ENCODE results near the gene MAD1L1.

The MAD1L1 gene

DNA sequence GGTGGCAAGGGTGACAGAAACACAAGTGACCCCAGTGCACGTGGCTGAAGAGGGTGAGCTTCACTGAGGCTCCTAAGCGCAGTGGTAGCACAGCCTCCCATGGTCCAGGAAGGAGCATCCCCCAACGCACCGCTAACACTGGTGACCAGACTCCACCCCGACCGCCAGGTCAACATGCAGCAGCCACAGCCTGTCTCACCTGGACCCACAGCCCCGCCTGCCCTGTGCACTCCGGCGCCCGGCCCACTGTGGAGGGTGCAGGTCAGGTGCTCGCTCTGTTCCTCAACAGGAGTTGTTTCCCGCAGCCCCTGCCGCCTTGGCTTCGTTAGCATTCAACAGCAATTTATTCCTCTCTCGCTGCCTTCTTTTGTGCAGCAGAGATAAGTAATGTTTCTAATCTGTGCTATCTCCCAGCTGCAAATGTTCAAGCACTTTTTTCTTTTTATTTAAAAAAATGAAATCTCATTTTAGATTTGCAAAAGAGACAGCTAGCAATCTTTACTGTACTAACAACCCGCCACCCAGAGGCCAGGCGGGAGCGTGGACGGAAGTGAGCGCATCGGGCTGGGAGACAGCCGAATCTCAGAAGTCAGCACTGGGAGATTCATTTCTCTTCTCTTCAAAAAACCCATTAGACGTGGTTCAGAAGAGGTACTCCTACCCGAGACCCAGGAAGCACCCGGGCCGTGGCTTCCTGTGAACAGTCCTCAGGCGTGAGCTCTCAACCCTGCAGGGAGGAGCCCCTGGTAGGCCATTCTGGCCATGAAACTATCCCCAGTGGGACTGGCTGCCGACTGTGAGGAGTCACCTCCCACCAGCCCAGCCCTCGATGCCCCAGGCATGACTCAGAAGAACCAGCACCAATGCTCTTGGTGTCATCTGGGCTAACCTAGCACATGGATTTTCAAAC is 133.4 kb downstream of the MAD1L1 start:
- peak; percentile 27 for DNase-seq

DNA sequence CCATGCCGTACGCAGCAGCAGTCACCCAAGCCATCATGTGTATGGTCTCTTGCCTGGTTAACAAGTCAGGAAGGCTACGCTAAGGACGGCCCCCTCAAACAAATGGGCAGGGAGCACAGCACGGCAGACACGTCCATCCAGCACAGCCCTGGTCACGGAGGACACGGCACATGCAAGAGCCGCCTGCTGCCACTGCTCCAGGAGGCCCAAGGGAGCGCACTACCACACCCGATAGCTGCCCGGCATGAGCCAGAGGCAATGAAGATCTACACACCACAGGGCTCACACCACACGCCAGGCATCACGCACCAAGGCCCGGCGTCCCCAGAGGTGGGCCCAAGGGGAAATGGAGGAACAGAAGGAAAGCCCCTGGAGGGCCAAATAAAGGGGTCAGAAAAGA is 134.2 kb downstream of the MAD1L1 start:
- DNase-seq: no peak

DNA sequence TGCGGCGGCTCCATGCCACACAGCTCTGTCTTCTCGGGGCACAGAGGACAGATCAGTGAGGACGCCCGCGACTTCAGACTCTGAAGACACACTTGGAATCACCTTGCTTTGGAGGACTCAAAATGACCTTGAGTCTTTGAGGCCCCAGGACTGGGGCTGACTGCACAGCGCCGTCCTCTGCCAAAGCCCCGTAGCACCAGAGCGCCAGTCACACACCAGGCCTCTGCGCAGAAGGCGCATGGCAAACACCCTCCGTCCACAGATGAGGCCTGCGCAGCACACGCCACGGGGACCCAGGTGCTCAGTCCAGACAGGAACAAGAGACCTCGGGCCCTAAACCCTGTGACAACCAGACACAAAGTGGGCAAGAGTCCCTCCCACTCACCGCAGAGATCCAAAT is 134.7 kb downstream of the MAD1L1 start:
- DNase-seq: no peak

DNA sequence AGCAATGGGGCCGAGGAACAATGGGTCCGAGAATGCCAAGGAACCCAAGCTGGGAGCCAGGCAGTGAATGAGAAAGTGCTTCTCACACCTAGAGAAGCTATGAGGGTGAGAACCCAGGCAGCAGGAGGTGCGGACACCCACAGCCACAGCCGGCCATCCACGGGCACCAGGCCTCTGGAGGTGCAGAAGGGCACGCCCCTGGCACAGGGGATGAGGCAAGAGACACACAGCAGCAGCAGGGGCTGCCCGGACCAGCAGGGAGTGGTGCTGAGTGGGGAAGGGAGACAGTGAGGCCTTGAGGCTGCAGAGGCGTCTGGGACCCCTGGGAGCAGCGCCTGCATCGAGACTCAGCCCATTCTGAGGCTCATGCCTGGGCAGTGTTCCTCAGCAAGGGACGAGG is 135.3 kb downstream of the MAD1L1 start:
- DNase-seq: no peak

DNA sequence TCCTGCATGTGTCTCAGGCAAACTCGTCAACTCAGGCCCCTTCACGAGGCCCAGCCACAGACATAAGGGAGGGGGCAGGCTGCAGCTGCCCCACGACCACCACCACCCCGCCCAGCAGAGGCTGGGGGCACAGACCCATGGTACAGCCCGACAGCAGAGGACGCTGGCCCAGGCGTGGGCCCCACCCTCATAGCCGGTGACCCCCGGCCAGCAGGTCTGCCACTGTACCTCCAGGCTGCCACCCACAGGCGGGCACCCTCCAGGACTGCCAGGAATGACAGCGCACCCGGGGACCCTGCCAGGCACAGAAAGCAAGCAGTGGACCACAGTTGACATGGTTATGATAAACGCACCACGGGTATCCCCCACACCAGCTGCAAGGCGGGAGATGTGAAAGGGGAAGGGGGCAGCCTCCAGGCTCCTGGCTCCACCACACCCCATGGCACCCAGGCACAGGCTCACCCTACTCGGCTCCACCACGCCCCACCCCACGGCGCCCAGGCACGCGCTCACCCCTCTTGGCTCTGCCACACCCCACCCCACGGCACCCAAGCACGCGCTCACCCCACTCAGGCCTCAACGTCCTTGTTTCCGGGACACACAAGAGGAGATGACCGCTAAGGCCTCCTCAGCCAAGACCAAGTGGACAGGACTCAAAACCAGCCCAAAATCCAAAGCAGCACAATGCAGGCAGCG is 135.9 kb downstream of the MAD1L1 start:
- no peak for DNase-seq

DNA sequence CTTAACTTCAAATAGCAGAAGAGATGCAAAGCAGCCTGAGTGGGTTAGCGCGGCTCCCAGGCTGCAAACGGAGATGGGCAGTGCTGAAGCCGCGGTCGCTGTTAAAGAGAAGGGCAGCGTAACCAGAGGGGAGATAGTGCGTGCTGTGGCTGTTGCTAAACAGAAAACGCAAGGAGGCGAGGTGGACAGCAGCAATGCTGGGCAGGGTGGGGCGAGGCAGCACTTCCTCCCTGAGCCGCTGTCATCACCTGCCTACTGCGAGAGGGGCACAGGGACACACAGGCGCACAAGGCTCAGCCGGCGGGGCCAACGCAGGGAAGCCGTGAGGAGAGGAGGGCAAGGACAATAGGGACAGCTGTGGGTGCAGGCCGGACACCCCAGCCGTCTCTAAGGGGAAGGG is 137.3 kb downstream of the MAD1L1 start:
- DNase-seq: no peak

DNA sequence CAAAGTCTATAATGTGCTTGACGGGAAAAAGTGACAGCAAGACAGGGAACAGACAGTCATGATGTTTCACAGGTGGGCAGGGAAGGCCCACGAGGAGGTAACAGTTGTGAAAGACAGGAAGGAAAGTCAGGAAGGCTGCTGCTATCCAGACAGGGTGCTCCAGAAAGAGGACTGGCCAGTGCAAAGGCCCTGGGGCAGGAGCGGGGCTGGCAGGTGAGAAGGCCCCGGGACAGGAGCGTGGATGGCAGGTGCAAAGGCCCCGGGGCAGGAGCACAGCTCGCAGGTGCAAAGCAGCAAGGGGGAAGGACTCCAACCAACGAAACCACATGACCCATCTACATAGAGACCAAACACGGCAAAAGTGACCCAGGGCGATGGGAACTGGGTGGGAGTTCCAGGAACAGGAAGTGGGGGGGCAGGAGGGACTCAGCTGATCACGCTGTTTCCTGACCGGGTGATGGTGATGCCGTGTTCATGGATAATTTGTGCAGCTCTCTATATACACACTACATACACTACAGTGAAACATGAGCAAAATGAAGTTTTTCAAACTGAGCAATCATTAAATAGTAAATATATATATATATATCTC is 138.2 kb downstream of the MAD1L1 start:
- no peak for DNase-seq

DNA sequence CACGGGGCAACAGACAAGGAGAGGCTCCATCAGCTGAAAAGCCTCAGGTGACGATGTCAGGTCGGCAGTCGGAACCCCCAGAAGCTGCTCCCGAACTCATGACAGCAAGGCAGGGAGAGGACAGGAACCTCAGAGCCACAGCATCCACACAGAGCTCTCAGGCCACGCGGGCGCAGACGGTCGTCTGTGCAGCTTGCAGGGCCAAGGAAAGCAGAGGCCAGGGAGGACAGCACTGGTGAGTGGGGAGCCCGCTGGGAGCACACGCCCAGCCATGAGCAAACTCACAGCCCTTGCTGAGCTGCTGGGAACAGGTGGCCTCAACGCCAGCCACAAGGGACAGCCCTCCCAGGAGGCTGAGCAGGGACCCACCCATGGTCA is 138.9 kb downstream of the MAD1L1 start:
- DNase-seq: no peak

DNA sequence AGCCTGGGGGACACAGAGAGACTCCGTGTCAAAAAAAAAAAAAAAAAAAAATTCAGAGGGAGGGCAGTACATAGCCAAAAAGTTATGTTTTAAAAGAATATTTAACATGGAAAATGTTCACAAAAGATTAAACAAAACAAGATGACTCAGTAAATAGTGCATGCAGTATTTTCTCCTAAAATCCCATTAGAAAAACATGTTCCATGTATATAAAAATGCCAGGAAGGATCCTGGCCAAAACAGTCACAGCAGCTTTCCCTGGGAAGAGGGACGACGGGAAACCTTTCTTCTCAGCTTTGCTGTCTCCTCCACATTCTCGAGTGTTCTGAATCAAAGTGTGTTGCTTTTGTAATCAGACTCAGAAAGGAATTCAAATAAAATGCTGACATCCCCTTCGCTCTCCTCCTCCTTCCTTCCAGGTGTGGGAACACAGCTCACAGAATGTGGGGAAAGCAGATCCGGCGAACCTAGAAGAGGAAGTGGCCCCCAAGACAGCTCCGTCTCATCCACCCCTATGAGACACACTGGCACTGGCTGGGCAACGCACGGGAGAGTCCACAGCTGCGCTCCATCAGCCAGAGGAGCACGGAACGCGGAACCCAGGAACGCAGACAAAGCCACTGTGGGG is 139.4 kb downstream of the MAD1L1 start:
- no peak for DNase-seq

DNA sequence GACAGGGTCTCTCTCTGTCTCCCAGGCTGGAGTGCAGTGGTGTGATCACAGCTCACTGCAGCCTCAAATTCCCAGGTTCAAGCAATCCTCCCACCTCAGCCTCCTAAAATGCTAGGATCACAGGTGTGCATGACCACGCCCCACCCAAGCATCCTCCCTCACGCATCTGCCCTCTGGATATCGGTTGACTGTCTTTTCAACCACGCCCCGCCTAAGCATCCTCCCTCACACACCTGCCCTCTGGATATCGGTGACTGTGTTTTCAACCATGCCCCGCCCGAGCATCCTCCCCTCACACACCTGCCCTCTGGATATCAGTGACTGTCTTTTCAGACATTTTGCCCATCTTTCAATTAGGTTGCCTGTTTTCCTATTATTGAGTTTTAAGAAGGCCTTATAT is 140.5 kb downstream of the MAD1L1 start:
- DNase-seq: no peak

DNA sequence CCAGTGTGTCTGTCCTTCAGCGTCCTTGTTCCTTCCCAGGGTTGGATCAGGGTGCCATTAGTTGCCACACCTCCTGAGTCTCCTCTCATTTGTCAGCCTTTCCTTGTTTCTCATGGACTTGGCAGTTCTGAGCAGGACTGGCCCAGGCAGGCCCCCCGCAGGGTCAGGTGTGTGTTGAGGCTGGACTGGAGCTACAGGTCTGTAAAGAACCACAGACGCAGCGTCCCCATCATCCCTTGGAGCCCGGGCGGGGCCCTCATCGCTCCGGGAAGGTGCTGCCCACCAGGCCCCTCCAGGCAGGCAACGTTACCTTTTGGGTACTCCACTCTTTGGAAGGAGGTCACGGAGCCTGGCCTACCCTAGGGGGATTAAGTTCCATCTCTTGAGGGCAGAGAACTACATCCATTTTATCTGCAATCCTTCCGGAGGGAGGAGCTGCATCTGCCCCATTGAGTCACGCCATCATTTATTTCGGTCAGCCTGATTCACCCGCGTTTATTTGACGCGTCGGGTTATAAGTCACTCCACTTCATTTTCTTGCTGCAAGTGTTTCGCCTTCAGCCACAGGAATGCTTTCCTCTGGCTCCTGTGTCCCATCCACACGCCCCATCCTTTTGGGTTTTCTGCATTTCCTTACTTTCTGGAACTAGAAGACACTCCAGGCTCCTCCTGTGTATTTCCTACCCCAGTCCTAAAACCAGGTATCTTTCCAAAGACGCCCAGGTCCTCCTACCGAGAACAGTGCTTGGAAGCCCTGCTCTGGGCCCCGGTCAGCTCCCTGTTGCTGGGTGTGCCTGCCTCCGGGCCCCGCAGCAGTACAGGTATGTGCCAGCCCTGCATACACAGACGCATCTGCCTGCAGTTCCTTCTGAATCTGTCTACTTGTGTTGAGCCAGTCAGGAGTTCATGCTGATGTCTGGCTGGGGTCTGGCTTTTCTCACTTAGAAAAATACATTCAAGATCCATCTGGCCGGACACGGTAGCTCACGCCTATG is 141.9 kb downstream of the MAD1L1 start:
- no peak for DNase-seq

DNA sequence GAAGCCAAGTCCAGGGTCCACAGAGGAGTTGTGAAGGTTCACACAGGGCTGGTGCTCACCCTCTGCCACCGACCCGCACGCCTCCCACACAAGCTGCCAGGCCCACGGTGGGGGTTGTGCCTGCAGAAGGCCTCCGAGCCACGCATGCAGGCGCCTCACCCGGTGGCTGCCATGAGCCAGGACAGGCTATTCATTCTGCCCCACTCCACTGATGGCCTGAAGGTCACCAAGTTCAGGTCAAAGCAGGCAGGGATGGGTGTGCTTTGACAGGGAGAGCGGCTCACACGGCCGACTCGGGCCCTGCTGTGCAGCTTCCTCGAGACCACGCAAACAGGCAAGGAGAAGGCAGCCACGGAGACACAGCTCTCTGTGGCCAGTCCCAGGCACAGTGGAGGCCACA is 143.9 kb downstream of the MAD1L1 start:
- no peak for DNase-seq

DNA sequence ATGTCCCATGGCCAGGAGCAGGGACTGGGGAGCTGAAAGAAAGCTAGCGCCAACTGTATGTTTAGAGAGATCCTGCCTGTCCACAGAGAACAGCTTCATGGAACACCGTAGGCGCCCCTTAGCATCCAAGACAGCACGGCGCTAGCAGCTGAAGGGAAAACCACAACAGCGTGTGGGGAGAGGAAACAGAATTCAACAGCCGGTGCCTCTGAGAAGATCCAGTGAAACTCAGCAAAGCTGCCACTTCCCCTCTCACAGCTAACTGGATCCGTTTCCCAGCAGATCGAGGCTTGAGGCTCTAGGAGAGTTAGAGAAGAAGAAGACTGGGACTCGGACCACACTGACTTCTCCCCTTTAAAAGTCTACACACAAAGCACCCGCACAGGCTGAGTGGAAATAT is 145.0 kb downstream of the MAD1L1 start:
- DNase-seq: no peak

DNA sequence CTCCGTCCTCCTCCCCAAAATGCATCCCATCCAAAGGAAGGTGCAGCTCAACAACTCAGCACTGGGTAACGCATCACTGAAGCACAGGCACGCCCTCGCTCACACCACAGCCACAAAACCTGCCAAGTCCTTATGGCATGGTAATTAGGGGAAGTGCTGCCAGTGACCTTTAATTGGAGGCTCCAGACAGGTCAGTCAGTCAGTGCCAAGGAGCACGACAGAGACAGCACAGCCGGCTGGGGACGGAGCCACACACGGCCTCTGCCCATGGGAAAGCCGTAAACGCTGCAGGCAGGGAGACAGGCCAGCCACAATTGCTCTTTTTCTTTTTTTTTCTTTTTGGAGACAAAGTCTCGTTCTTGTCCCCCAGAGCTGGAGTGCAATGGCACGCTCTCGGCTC is 146.5 kb downstream of the MAD1L1 start:
- DNase-seq: no peak

DNA sequence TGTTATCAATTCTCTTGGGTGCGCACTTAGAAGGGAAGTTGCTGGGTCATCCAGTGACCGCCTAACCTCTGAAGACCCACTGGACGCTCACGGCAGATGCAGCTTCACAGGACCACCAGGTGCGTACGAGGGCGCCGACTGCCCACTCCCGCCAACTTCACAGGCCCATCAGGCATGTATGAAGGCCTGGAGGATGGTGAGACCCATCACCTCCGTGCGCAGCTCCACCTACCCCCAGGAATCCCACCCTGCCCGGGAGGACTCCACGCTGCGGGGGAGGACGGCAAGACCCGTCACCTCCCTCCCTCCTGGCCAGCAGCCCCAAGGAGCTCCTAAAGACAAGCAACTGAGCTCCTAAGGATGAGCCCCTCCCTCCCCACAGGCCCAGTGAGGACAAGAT is 146.9 kb downstream of the MAD1L1 start:
- no peak for DNase-seq

DNA sequence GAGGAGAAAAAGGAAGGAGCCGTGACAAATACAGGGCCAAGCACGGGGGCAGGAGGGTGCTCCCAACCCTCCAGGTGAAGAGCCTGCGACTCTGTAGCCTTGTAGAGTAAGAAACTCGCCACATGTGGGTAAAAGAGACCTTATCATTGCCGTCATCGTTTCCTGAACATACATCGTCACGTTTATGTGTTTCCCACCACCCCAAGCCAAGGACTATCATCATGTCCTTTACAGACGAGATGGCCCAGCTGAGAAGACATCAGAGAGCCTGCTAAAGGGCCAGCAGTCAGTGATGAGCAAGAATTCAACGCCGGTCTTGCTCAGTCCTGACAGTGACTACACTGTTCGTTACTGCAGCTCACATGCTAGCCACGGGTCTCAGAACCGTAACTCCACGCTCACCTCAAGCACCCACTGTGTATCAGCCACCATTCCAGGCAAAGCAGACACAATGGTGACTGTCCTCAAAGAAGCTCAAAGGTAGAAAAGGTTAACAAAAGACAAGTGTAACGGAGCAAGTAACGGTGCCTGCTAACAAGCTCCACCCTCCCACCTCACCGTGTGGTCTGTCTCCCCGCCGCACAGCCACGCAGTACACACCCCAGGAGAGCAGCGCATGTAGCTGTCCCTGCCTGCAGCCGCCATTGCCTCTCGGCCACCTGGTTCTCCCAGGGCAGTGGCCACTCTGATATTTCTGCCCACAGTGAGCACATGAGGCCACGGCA is 147.8 kb downstream of the MAD1L1 start:
- DNase-seq: no peak

DNA sequence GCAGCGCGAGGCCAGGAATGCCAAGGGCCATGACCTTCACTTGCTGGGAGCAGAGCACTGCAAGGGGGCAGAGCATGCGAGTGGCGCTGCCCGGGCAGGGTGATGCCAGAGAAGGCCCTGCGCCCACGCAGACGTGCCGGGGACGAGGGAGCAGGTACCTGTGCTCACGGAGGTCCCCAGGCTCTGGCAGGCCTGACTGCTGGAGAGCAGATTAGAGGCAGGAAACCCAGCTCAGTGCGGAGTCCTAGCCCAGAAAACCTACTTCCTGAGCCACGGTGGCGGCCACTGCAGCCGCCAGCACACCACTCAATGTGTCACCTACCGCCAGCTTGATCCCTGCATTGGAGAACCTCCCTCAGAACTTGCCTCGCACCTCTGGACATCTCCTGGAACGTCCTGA is 148.4 kb downstream of the MAD1L1 start:
- DNase-seq: no peak

DNA sequence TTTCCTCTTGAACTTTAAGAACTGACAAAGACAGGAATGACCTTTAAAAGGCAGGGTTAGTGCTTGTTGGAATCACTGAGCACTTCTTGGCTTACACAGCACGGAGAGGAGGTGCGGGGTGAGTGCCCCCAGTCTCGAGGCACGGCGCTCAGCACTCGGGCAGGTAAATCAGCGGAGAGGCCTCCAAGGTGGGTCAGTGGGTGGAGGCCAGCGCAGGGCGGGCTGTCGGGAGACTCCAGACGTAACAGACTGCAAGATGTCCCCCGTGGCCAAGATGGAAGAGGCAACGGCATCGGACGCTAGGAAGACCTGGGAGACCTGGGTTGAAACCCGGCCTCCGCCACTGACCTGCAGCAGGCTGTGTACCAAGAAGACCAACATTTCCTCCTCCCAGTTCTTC is 149.4 kb downstream of the MAD1L1 start:
- DNase-seq: no peak

DNA sequence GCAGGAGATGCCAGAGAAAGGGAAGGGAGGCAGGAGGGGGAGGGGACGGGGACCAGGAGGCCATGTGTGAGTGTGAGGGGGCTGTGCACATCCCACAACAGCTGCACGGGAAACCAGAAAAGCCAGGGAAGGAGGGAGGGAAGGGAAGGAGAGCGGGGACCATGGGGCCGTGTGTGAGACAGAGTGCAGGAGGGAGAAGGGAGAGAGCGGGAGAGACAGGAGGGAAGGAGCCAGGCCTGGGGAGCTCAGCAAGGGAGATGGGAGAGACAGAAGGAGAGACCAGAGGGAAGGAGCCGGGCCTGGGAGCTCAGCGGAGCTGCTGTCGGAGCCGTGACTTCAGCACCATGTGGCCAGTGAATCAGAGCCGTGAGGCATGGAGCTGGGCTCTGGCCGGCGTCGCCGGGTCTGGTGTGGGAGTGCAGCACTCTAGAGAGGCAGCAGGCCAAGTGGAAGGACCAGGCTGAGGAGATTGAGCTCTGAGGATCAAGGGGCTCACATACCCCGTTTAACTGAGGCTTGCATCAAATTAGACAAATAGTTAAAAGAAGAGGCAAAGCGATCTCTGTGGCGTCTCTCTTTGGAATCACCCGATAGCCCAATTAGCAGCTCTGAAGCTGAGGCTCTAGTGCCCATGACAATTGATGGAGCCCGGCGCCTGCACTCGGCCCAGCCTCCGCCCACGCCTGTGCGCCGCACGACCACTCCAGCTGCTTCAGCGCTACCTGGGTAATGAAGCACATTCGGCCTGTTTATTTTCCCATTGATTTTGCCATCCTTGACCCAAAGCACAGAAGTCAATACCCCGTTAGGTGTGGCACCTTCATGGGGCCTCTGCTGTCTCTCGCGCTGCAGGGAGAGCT is 150.4 kb downstream of the MAD1L1 start:
- no peak for DNase-seq

DNA sequence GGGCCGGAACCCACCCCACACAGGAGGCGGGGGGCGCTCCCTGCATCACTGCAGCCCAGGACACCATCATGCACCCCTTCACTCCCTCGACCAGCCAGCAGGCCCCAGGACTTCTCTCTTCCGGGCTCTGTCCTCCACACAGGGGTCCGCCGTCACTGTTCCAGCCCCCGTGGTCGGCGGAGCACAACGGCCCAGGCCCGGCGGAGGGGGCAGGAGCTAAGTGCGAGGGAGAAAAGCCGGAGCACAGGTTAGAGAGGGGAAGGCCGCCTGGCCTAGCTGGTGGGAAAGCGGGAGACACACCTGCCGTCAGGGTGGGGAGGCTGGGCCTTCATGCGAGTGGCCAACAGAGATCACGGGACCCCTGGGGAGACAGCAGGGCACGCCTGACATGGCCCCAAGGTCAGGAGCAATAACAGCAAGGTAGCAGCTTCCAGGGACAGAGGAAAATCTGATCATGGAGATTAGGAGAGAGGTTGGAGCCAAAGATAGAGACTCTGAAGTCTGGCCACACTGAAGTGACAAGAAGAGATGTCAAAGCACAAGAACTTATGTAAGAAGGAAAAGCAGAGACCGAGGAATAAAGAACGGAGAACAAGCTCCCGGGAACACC is 151.1 kb downstream of the MAD1L1 start:
- DNase-seq: no peak
